Measurements from ENCODE around the gene GRID2IP. TPM values are rescaled to one million over a fixed set of nuclear protein-coding genes. Genes with fewer than 3 reads are reported as not detected.

Gene GRID2IP
- total and polyA plus RNA-seq, 2 donors from 2014 or later = 0.11 to 0.76 TPM

DNA sequence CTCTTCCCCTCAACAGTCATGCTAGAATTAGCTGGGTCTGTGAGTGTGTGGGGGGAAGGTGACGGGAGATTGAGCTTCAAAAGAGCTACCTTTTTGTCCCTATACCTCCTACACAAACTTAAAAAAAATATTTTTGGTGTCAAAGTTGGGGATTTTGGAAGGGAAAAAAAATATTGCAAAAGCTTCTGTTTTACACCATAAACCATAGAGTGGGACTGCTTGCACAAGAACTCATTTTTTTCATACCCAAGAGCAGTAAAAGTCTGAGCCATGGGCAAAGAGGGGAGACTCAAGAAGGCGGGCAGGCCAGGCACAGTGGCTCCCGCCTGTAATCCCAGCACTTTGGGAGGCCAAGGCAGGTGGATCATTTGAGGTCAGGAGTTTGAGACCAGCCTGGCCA lies 16.6 kb upstream of the GRID2IP start:
- no peak for FAIRE-seq
- Histone ChIP-seq H3K36me3 (ENCODE audit: control insufficient read depth in 2 of 3, insufficient read depth in 3 of 3, low read length in 3 of 3) (no peaks in the 10 kb centered on the region), H3K27ac (ENCODE audit: low read depth in 2 of 2, low read length in 2 of 2) (no peak overlapping the region), H3K4me1 (ENCODE audit: control insufficient read depth in 2 of 3, insufficient read depth in 2 of 3, low read depth in 1 of 3, low read length in 3 of 3) (no peaks in the 10 kb centered on the region), H3K4me3 (ENCODE audit: low read length in 3 of 3) (no peak overlapping the region), H3K27me3 (ENCODE audit: control insufficient read depth, insufficient read depth, low read length) (no peaks in the 10 kb centered on the region), H3K9me3 (ENCODE audit: control insufficient read depth in 2 of 3, insufficient read depth in 1 of 3, low read length in 3 of 3) (peaks cover 0 to 4% (median 0%) of the 10 kb centered on the region in 3 donors), H3K9ac (ENCODE audit: low read length in 3 of 3) (no peak overlapping the region)
- no peak for TF ChIP-seq CTCF (IDR thresholded peaks at IDR 0.05; ENCODE audit: borderline replicate concordance, extremely low read depth, insufficient read depth)
- intact Hi-C loops (cut with DNase I) = no loop called here
- no peak for DNase-seq

GRCh38 chr7:6565655-6566054 lies 14.4 kb upstream of the GRID2IP start:
- no peak overlapping the region for H3K4me3 ChIP-seq (ENCODE audit: low read length in 3 of 3)
- no peak overlapping the region for H3K27ac ChIP-seq (ENCODE audit: low read depth in 2 of 2, low read length in 2 of 2)
- no peak for FAIRE-seq
- DNase-seq = no peak
- no peak for TF ChIP-seq CTCF (IDR thresholded peaks at IDR 0.05; ENCODE audit: borderline replicate concordance, extremely low read depth, insufficient read depth)
- no peaks in the 10 kb centered on the region for H3K36me3 ChIP-seq (ENCODE audit: control insufficient read depth in 2 of 3, insufficient read depth in 3 of 3, low read length in 3 of 3)
- no peaks in the 10 kb centered on the region for H3K27me3 ChIP-seq (ENCODE audit: control insufficient read depth, insufficient read depth, low read length)
- H3K9me3 ChIP-seq (ENCODE audit: control insufficient read depth in 2 of 3, insufficient read depth in 1 of 3, low read length in 3 of 3) = peaks cover 0 to 4% (median 0%) of the 10 kb centered on the region in 3 donors
- H3K9ac ChIP-seq (ENCODE audit: low read length in 3 of 3) = no peak overlapping the region
- intact Hi-C loops (cut with DNase I) = no loop called here
- no peaks in the 10 kb centered on the region for H3K4me1 ChIP-seq (ENCODE audit: control insufficient read depth in 2 of 3, insufficient read depth in 2 of 3, low read depth in 1 of 3, low read length in 3 of 3)

DNA sequence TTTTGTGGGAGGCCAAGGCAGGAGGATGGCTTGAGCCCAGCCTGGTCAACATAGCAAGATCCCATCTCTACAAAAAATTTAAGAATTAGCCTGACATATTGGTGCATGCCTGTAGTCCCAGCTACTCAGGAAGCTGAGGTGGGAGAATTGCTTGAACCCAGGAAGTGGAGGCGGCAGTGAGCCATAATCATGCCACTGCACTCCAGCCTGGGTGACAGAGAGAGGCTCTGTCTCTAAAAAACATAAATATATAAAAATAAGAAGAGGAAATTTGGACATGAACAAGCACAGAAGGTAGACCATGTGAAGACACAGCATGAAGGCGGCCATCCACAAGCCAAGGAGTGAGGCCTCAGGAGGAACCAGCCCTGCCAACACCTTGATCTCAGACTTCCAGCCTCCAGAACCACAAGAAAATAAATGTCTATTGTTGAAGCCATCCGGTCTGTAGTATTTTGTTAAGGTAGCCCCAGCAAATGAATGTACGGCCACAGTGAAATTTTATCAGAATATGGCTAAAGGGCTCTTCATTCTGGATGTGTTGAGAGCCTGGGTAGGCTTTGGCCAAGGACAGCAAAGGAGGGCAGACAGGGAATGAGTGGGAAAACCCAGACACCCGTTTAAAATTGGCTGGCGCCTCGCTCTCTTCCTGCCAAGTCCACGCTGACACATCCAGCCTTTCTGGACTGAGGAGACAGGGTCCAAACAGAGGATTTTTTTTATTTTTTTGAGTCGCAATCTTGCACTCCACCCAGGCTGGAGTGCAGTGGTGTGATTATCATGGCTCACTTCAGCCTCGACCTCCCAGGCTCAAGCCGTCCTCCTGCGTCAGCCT lies 12.9 kb upstream of the GRID2IP start:
- H3K27me3 ChIP-seq (ENCODE audit: control insufficient read depth, insufficient read depth, low read length) = no peaks in the 10 kb centered on the region
- no peak overlapping the region for H3K27ac ChIP-seq (ENCODE audit: low read depth in 2 of 2, low read length in 2 of 2)
- intact Hi-C loops (cut with DNase I) = no loop called here
- no peak for TF ChIP-seq CTCF (IDR thresholded peaks at IDR 0.05; ENCODE audit: borderline replicate concordance, extremely low read depth, insufficient read depth)
- H3K36me3 ChIP-seq (ENCODE audit: control insufficient read depth in 2 of 3, insufficient read depth in 3 of 3, low read length in 3 of 3) = no peaks in the 10 kb centered on the region
- no peak overlapping the region for H3K9ac ChIP-seq (ENCODE audit: low read length in 3 of 3)
- FAIRE-seq = no peak
- H3K9me3 ChIP-seq (ENCODE audit: control insufficient read depth in 2 of 3, insufficient read depth in 1 of 3, low read length in 3 of 3) = no peaks in the 10 kb centered on the region
- H3K4me1 ChIP-seq (ENCODE audit: control insufficient read depth in 2 of 3, insufficient read depth in 2 of 3, low read depth in 1 of 3, low read length in 3 of 3) = no peaks in the 10 kb centered on the region
- H3K4me3 ChIP-seq (ENCODE audit: low read length in 3 of 3) = no peak overlapping the region
- no peak for DNase-seq
